HG03108 (cell line): Measurements from ENCODE around the gene GPR152.
"Not testable (repeated sequence)": the region's sequence is repeated elsewhere in the genome, so short reads cannot be mapped to it uniquely, and the experiment has no call there.

Experiments
- ATAC-seq: cut with Tn5 transposase; IDR thresholded peaks from one replicate; pipeline ENCODE4 v1.9.1; 2021; ENCODE audit warnings: moderate library complexity; ENCODE audit not compliant: unreplicated experiment

The GPR152 gene

DNA sequence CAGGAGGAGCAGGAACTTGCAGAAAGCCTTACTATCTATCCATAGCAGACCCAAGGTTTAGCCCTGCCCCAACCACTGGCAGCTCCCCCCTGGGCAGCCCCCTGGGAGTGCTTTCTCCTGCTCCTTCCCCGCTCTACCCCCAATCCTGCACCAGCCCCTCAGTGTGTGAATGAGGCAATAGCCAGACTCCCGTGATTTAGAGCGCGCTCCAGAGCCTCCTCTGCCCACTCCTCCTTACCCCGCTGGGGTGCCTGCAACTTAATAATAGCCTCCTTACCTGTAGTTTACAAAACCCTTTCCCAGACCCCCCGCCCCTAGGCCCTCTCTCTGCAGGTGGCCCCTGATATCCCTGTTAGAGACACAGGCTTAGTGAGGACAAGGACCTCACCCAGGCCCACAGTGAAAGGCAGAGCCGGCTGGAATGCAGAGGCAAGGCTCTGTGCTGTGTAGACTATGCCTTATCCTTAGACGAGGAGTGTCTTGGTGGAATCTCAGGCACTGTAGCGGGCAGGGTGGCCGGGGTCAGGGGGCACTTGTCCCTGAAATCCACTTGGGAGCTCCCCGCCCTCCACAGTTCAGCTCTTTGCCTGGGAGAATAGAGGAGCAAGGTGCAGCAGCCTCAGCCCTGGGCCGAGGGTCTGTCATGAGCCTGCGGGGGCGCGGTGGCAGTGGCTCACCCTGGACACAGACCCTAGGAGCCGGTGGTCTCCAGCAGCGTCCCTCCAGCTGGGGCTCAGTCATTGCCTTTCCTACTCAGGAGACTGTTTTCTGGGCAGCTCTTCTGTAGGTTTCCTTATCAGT is 41.3 kb downstream of the GPR152 start:
- no peak for ATAC-seq

DNA sequence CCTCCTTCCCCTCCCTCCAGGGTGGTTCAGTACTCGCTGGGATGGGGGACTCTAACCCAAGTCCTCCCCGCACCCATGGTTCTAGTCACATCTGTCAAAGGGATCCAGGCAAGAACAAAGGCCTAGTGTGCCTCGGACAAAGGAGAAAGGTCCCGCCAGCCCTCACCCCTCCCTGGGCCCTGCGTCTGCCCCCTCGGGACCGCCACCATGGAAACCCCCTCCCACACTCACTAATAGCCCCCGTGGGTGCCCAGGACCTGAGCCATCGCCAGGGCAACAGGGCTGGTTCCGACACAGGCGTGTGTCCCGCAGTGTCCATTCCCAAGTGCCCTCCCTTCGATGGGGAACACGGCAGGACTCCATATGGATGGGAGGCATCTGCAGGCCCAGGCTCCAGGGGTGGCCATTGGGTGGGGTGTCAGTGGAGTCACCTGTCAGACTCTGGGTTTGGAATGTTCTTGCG is 42.1 kb downstream of the GPR152 start:
- no peak for ATAC-seq

DNA sequence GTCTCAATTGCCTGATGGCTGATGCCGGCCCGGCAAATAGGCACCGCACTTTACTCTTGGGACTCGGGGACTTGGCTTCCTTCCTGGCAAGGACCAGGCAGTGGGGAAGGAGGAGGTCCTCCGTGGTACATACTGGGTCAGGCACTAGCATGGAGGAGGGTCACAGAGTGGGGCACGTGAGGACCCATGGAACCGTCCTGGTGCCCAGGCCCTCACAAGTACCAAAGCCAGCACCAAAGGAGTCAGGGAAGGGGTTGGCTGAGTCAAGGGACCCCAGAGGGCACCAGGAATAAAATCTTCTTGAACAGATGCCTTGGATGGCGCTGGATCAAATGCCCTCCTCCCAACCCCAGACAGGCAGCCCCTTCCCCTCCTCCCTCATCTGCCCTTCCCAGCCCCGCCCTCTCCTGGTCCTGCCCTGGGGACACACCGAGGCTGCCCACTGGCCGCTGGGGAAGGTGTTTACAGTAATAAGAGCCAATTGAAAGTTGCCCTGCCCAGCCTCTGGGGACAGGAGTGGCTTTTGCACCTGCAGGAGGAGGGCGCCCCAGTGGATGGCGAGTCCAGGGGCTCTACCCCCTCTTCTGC is 42.7 kb downstream of the GPR152 start:
- no peak for ATAC-seq

DNA sequence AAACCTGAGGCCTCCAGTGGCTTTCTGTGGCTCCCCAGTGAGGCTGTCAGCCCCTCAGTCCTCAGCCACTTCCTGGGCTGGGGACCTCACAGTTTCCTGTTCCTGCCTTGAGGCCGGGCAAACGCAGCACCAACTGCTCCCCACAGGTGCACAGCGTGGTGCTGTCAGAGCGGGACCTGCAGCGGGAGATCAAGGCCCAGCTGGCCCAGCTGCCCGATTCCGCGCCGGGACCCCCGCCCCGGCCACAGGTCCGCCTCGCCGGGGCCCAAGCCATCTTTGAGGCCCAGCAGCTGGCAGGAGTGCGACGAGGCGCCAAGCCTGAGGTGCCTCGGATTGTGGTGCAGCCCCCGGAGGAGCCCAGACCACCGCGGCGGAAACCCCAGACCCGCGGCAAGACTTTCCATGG is 43.3 kb downstream of the GPR152 start:
- ATAC-seq = peak; percentile 46

DNA sequence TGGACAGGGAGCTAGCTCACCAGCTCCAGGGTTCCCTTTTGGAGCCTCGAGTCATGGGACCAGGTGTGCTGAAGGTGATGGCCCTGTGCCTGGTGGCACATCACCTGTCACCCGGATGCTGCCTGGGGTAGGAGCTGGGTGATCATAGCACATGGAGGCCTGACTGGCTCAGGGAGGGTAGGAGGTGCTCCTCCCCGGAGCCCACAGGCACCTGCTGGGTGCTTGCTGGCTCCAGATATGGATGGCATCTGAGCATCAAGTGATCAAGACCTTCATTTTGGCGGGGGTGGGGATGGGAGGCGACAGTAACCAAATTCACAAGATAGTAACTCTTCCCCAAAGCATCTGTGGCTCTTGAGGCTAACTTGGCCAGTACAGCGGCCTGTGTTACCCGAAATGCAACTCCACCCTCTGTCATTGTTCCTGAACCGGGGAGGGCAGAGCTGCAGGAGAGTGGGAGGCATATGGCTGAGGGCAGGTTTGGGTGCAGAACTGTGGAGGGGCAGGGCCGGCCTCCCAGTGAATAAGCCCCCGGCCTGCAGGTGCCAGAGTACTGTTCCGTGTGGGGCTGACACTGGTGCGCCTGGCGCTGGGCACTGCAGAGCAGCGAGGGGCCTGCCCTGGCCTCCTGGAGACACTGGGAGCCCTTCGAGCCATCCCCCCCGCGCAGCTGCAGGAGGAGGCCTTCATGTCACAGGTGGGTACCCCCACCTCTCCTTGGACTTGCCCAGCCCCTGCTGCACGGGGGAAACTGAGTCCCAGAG is 43.9 kb downstream of the GPR152 start:
- ATAC-seq = no peak

DNA sequence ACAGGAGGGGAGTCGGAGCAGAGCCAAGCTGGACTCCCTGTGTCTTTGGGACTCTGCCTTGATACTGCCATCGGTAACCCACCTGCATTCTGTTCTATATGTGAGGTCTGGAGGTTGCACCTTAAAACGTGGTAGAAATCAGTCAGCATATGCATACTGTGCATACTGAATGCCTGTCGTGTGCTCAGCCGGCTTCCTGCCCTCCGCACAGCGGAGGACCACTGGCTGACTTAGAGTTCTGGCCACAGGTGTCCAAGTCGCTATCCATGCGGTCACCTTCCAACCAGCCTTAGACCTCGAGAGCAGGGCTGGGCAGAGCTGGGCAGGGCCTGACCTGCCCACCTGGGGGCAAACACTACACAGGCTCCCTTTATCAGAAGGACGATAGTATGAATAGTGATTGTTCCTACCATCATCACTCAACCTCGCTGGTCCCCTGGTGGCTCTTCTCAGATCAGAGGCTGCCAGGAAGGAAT is 44.8 kb downstream of the GPR152 start:
- no peak for ATAC-seq

DNA sequence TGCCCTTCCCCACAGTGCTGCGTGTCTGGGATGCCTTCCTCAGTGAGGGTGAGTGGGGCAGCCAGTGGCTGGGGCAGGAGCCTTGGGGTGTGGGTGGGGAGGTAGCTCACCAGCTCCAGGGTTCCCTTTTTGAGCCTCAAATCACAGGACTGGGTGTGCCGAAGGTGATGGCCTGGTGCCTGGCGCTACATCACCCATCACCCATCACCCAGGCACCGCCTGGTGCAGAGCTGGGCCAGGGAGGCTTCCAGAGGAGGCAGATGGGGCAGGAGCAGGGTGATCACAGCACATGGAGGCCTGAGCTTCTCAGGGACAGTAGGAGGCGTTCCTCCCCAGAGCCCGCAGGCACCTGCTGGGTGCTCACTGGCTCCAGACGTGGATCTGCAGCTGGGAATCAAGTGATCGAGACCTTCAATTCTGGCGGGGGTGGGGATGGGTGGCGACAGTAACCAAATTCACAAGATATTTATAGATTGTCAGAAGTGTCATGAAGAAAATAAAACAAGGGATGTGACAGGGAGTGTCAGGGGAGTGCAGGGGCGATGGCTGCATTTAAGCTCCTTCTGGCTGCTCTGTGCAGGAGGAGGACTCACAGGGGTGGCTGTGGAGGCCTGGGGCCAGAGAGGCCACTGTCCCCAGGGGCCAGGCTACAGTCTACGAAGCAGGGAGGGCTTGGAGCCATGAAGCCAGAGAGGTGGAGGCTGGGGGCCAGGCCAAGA is 45.4 kb downstream of the GPR152 start:
- no peak for ATAC-seq

DNA sequence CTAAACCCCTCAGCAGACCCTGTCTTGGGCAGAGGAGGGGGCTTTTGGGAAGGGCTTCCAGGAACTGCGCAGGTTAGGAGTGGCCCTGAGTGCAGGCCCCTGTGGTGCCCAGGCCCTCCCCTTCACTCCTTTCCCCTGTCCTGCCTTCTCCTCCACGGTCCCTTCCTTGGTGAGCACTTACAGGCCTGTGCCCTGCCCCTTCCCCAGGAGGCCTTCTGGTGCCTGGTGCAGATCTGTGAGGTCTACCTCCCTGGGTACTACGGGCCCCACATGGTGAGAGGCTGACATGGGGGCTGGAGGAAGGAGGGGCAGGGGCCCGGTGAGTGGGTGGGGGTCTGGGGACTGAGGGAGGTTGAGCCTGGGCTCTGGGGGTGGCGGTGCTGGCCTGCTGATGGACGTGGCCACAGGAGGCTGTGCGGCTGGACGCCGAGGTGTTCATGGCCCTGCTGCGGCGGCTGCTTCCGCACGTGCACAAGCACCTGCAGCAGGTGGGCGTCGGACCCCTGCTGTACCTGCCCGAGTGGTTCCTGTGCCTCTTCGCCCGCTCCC is 46.0 kb downstream of the GPR152 start:
- no peak for ATAC-seq

DNA sequence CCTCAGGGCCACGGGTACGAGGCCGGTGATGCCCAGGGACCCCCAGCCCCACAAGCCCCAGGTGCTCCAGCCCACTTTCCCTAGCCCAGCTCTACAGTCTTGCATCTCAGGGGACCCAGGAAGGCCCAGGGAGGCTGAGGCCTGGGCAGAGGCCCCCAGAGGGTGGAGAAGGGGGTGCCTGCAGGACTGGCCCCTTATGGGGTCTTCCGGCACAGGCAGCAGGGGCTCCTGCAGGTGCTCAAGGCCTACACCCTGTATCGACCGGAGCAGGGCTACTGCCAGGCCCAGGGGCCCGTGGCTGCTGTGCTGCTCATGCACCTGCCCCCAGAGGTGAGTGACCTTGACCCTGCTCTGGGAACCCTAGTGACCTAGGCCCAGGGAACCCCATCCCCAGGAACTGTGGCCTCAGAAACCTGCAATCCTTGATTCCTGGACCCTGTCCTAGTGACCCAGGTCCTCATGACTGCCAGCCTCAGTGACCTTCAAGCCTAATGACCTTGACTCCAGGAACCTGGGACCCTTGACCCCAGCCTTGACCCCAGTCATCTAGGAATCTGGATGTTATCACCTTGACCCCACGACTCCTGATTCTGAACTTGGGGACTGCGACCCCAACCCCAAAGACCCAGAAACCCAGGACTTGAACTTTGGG is 46.7 kb downstream of the GPR152 start:
- no peak for ATAC-seq

DNA sequence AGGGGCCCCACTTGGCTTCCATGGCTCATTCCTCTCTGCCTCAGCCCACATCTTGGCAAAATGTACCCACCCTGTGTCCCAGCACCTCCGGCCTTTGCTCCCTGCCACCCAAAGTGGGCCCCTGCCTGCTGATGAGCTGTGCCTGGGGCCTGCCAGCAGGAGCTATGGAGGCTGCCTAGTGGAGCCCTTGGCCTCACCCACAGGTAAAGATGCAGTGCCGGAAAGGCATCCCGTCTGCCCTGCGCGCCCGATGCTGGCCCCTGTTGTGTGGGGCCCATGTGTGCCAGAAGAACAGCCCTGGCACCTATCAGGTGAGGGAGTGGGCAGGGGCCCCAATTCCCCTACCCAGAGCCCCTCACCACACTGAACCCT is 47.3 kb downstream of the GPR152 start:
- no peak for ATAC-seq

DNA sequence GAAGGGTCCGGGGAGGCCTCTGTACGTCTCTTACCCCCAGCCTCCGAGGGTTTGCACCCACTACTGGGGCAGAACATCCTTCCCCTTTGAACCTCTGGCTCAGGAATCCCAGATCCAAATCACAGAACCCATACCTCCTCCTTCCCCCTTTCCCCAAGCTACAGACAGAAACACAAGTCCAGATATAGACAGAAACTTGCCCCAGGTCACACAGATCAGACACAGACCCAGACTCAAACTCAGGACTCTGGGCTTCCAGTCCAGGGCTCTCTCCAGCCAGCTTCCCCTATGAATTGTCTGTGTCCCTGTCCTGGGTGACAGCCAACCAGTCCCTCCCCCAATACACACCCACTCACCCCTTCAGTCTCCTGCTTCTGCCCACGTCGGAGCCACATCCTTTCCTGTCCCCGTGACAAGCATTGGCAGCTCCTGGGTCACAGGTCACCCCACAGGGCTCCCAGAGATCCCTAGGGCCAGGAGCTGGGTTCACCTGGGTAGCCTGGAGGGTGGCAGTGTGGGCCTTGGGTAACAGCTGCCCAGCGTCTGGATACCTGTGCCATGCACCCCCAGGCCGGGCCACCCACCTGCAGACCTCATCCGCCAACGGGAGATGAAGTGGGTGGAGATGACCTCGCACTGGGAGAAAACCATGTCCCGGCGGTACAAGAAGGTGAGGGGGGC is 47.9 kb downstream of the GPR152 start:
- ATAC-seq = no peak

DNA sequence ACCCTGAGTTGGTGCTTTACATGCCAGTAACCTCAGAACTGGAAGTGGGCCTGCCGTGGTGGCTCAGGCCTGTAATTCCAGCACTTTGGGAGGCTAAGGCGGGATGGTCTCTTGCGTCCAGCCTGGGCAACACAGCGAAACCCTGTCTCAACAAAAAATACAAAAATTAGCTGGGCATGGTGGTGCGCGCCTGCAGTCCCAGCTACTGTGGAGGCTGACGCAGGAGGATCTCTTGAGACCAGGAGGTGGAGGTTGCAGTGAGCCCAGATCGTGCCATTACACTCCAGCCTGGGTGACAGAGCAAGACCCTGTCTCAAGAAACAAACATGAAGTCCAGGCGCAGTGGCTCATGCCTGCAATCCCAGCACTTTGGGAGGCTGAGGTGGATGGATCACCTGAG is 49.4 kb downstream of the GPR152 start:
- ATAC-seq = not testable (repeated sequence)

DNA sequence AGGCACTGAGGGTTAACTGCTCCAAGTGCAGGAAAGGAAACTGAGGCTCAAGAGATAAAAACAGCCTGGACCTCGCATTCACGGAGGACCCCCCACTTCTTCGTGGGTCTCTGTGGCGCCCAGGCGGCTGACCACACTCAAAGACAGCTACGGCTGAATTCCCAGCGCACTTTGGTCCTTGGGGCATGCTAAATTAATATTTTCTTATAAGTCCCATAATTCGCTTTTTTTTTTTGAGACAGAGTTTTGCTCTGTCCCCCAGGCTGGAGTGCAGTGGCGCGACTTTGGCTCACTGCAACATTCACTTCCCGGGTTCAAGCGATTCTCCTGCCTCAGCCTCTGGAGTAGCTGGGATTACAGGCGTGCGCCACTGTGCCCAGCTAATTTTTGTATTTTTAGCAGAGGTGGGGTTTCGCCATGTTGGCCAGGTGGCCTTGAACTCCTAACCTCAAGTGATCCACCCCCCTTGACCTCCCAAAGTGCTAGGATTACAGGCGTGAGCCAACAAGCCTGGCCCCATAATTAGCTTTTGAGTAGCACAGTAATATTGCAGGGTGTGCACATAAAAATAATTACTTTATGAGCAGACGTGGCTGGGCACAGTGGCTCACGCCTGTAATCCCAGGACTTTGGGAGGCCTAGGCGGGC is 50.2 kb downstream of the GPR152 start:
- ATAC-seq = not testable (repeated sequence)

DNA sequence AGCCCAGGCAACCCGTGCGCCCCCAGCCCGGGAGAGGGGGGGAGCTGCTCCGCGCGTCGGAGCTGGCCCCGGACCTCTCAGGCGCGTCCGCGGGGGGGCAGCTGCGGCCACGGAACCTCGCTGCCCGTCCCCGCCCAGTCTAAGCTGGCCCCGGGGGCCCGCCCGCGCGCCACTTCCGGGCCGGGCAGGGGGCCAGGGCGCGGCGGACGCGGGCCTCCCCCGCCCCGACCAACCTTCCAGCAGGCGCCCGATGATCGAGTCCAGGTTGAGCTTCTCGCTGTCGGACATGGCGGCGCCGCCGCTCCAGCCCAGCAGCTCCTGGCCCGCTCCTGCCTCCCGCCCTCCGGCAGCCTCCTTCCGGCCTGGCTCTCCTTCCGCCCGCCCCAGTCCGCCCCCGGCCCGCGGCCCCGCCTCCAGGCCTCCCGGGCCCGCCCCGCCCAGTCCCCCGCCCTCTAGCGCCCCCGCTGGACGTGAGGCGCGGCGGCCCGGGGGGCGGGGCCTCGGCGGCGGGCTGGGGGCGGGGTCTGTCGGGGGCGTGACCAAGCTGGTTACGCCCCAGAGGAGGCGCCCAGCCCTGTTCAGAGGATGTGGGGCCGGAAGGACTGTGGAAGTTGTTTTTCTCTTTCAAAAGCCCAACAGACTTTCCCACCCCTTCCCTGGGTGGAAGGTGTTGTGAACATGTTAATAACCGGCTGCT is 50.9 kb downstream of the GPR152 start, which contains the start of gene PPP1CA:
Gene PPP1CA, minus strand, starts transcription at position 364 of the 697 bp plus-strand sequence. Its CDS starts 76 bp downstream, at position 288.
- ATAC-seq = peak; percentile 56
